SIG-M5 treated with dmso at 0.1 percent for 504 hours (cell line): ENCODE data around the gene DMRTA1.
A peak's percentile ranks its signal among the peaks of the same experiment; 100 is the strongest.
"Not testable (repeated sequence)": the region's sequence is repeated elsewhere in the genome, so short reads cannot be mapped to it uniquely, and the experiment has no call there.

Experiments
- DNase-seq: peaks from one replicate; lab custom pipeline; 2025; ENCODE audit not compliant: unreplicated experiment; lab: John Stamatoyannopoulos, UW

Gene DMRTA1

GRCh38 chr9:22457448-22457847, 10.8 kb downstream of the DMRTA1 start:
- DNase-seq, result no peak

- no peak for DNase-seq
These were observed 16.6 kb downstream of the DMRTA1 start for GRCh38 chr9:22463205-22463604.

- peak; percentile 19 for DNase-seq
These were observed 23.4 kb downstream of the DMRTA1 start for GRCh38 chr9:22469928-22470544.

DNA sequence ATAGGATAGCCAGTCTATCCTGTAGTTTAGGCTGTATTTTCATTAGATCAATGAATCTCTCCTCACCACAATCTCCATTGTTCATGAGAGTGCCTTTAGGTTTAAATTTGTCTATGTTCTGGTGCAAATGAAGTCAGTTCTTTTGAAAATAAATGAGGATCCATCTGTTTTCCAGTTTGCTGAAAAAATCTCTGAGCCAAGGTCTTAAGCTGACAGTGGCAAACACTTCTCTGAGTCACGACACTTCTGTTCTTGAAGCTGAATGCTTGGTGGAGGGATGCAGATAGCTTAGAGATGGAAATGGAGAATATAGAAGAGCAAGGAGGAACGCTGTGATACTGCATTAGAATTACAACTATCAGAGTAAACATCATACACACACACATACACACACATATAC, 34.9 kb downstream of the DMRTA1 start:
- DNase-seq, result no peak

GRCh38 chr9:22483528-22484070, 37.0 kb downstream of the DMRTA1 start:
- no peak for DNase-seq

DNA sequence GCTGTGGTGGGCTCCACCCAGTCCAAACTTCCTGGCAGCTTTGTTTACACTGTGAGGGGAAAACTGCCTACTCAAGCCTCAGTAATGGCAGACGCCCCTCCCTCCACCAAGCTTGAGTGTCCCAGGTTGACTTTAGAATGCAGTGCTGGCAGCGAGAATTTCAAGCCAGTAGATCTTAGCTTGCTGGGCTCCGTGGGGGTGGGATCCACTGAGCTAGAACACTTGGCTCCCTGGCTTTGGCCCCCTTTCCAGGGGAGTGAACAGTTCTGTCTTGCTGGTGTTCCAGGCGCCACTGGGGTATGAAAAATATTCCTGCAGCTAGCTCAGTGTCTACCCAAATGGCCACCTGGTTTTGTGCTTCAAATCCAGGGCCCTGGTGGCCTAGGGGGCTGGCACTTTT, 49.6 kb downstream of the DMRTA1 start:
- not testable (repeated sequence) for DNase-seq
